Hematopoietic multipotent progenitor cell treated with erythropoietin and hydrocortisone succinate and interleukin-3 and kit ligand, for 8 days (in vitro differentiated cells): ENCODE measurements around the gene LRRC46.
A peak's percentile ranks its signal among the peaks of the same experiment; 100 is the strongest.

Experiments used
- DNase-seq: peaks from one replicate; pipeline ENCODE4 v3.0.0-alpha.2; 2015

LRRC46 gene

DNA sequence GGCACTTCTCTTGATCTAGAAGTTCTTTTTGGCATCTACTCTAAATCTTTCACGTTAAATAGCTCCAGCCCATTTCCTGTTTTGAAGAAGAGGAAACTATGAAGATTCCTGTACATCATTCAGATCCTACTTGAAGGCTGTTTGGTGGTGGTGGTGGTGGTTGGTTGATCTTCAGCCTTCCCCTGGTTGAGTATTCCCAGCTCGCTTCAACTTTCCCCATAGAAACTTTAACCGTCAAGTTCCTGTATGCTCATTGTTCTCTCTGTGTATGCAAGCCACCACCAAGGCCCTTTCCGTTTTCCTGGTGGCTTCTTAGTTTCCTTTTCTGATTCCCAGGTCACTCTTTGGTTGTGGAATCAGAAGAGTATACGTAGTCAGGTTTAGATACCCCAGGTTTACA is 3.3 kb downstream of the LRRC46 start:
- DNase-seq: no peak

- DNase-seq: no peak
These were observed 5.1 kb downstream of the LRRC46 start for GRCh38 chr17:47836601-47837000.

DNA sequence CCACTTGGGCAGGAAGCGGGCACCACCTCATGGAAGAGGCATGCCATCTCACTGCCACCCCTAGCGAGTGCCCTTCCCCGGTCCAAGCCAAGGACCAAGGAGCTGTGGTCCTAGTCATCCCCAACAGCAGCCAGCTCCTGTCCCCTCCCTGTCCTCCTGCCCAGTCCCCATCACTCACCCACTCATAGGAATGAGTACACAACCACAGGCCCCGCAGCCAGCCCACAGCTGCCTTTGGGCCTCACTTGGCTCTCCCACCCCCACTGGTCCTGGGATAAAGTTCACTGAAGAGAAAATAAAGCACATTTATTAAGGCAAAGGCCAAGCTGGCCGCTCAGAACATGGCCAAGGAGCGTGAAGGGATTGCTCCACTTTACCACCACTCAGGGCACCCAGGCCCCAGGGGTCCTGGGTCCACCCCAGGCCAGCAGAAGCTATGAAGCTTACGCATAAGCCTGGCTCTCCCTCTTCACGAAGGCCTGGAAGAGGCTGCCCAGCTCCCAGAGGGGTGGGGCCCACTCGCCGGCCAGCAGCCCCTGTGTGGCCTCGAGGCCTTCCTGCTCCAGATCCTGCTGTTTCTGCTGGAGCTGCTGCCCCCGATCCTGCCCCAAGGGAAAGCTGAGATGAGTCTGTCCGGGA is 6.0 kb downstream of the LRRC46 start:
- no peak for DNase-seq

- DNase-seq: no peak
These were observed 7.2 kb downstream of the LRRC46 start for GRCh38 chr17:47838636-47839035.

- no peak for DNase-seq
These were observed 7.6 kb downstream of the LRRC46 start for GRCh38 chr17:47839071-47839470.

- no peak for DNase-seq
These were observed 8.7 kb downstream of the LRRC46 start for GRCh38 chr17:47840001-47840741.

GRCh38 chr17:47840742-47841487 is 9.4 kb downstream of the LRRC46 start, which contains the start of gene SCRN2:
TSS of gene SCRN2 (minus strand) at chr17:47841273. CDS start at chr17:47840843, 430 bp downstream.
- peak; percentile 86 for DNase-seq

DNA sequence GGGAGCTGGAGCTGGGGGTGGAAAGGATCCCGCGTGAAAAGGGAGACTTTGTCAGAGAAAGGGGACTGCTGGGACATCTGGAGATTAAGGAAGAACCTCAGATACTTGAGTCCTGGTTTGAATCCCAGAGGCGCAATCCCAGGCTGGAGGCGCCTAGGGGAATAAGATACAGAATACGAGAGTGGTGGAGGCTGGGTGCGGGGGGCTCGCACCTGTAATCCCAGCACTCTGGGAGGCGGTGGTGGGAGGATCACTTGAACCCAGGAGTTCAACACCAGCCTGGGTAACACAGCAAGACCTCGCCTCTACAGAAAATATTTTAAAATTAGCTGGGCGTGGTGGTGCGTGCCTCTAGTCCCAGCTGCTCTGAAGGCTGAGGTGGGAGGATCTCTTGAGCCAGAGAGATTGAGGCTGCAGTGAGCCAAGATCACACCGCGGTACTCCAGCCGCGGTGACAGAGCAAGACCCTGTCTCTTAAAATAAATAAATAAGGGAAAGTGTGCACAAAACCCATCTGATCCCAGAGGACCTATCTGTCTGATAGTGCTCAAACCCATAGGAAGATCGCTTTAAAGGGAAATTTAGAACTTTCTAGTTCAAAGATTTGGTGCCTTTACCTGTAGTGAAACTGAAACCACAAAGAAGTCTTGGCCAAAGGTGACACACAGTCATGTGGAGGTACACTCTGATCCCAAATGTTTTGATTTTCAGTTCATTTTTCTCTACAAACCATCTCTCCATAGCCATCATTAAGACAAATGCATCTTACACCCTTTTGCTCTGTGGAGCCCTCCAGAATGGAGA is 10.2 kb downstream of the LRRC46 start:
- DNase-seq: no peak

GRCh38 chr17:47843391-47843730 is 11.9 kb downstream of the LRRC46 start:
- DNase-seq: no peak

DNA sequence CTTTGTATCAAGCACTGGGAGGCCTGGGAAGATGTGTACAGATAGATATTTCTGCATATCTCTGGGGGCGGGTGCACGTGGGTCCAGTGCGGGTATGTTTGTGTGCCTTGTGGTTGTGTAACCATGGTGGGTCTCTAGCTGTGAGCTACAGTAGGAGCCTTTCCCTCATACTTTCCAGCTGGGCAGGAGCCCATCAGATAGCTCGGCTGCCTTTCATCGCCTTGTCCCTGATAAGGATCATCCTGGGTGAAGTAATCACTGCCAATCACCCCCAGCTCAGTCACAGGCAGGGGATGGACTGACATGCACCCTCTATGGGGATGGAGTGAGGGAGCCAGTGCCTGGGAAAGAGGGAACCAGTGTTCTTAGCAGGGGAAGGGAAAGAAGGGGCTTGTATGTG is 12.8 kb downstream of the LRRC46 start:
- DNase-seq: no peak

- DNase-seq: peak; percentile 24
These were observed 13.6 kb downstream of the LRRC46 start for GRCh38 chr17:47844814-47845715.

DNA sequence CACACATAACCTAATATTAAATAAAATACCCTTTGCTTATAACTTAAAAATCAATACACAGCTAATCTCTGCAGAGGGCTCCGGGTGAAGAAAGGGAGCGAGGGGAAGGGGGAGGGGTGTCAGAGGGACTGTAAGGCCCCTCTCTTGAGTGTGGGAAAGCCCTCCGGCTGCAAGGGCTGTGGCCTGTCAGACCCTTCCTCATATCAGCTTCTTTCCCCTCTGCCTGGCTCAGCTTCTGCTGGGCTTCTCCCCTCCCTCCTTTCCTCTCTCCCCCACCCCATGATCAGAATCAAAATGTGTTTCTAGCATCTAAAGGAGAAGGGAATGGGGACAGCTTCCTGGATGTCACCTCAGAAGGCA is 14.2 kb downstream of the LRRC46 start:
- no peak for DNase-seq

DNA sequence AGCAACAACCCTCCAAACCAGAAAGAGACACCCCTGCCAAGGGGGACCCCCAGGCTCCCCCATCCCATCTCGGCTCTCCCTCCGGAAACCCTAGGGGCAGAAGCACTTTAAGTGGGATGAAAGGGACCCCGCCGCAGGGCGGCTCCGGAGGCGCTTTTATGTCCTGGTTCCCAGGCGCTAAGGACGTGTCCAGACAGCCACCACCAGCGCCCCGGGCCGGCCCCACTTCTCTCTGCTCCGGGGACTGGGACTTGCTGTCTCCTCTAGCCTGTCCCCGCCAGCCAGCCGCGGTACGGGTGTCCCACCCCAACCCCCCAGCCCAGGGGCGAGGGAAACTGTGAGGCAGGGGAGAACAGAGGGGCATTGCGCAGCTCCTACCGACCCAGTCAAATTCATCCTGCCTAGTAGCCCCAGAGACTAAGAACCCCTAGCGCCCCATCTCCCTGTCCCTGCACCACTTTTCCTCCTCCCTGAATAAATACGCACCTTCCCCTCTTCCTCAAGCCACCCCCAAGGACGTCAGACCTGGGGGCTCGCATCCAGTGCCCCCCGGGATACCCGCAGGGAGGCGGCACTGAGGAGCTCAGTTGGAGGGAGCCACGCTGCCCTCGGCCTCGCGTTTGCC is 15.4 kb downstream of the LRRC46 start:
- DNase-seq: no peak

- DNase-seq: no peak
These were observed 16.1 kb downstream of the LRRC46 start for GRCh38 chr17:47847341-47848197.

DNA sequence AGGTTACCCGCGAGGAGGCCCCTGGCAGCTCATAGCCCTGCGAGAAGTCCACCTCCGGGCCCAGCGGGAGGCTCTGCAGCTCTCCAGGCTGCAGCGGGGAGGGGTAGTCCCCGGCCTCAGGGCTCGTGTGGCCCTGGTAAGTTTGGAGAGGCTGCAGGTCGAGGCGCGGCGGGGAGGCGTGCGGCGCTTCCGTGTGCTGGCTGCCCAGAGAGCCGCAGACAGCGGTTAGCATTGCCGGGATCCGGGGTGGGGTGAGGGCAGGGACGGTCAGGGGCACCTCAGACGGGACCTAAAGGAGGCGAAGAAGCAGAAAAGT is 16.7 kb downstream of the LRRC46 start:
- DNase-seq: no peak

GRCh38 chr17:47850373-47850691 is 18.9 kb downstream of the LRRC46 start:
- DNase-seq: no peak

- DNase-seq: peak; percentile 19
These were observed 19.5 kb downstream of the LRRC46 start, which contains the start of gene SP6 for GRCh38 chr17:47850692-47851573. TSS of gene SP6 (minus strand) at chr17:47851163. CDS start at chr17:47848429, 2,734 bp downstream.

- DNase-seq: no peak
These were observed 20.3 kb downstream of the LRRC46 start for GRCh38 chr17:47851764-47852112.

GRCh38 chr17:47852113-47852949 is 20.9 kb downstream of the LRRC46 start:
- no peak for DNase-seq
